ENCODE data around the gene TMEM72.

Gene TMEM72

DNA sequence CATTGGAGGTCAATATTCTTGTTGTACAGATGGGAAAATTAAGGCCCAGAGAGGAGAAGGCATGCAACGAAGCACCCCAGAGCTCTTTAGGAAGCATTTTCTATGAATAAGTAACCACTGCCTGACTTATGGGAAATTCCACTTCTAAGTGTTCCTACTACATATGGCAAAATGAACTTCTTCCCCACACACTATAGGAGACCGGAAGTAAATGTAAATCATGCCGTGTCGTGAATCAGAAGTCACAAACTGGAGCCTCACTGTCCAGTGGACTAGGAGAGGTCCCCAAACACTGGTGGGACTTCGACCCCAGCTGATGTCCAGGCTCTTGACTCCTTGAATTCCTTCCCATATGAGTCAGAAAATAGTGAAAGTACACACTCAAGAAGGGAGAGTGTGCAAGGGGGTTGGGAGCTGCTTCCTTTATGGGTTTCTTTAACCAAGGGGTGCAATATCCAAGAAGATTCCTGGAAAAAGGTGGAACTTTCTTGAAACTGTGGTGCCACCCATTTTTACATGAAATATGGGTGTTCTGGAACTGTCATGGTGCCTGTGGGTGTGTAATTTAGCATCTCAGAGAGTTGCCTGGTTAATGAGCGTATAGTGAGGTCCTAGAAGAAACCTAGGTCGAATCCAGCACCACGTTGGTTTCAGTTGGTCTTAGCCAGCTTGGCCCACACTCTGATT, 55.1 kb downstream of the TMEM72 start:
- Histone ChIP-seq H3K4me1 (ENCODE audit: control insufficient read depth, insufficient read depth, low read length) (peaks cover 76% of the 10 kb centered on the region), H3K4me3 (ENCODE audit: low read length) (peak overlapping the region; percentile 35), H3K9ac (ENCODE audit: low read length) (no peak overlapping the region), H3K27me3 (replicated peaks; ENCODE audit: control insufficient read depth, insufficient read depth, low read length) (no peaks in the 10 kb centered on the region), H3K36me3 (ENCODE audit: control insufficient read depth, insufficient read depth, low read length, severe bottlenecking) (peaks cover 19% of the 10 kb centered on the region), H3K9me3 (ENCODE audit: control insufficient read depth, low read length) (no peaks in the 10 kb centered on the region)
- no peak for DNase-seq (ENCODE audit: low read depth)

DNA sequence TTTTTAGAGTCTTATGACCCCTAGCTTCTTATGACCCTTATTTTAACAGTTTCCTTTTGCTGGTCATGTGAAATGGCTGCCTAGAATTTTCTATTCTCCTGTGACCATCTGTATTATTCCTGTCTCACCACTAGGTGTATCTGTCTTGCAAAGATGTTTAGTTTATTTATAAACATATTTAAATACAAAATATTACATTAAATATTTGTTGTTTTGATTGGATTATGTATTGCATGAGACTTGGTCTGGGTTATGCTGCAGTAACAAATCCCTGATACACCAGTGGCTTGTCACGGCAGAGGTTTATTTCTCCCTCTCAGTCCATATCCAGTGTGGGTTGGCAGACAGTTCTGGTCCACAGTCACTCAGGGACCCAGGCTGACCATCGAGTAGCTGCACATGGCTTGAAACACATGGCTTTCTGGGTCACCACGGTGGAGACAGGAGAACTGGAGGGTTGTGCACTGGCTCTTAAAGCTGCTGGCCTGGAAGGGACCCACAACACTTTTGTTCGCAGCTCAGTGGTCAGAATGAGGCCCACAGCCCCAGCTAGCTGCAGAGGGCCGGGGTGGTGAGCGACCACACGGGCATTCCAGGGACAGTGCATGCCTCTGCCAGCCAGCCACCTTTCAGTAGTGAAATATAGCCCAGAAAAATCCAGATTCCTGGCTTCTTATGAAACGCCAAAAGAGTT, 55.8 kb downstream of the TMEM72 start:
- H3K4me1 ChIP-seq (ENCODE audit: control insufficient read depth, insufficient read depth, low read length) = peaks cover 70% of the 10 kb centered on the region
- peak overlapping the region; percentile 82 for H3K9ac ChIP-seq (ENCODE audit: low read length)
- no peaks in the 10 kb centered on the region for H3K27me3 ChIP-seq (replicated peaks; ENCODE audit: control insufficient read depth, insufficient read depth, low read length)
- DNase-seq (ENCODE audit: low read depth) = peak; percentile 23
- H3K4me3 ChIP-seq (ENCODE audit: low read length) = no peak overlapping the region
- H3K36me3 ChIP-seq (ENCODE audit: control insufficient read depth, insufficient read depth, low read length, severe bottlenecking) = peaks cover 26% of the 10 kb centered on the region
- H3K9me3 ChIP-seq (ENCODE audit: control insufficient read depth, low read length) = no peaks in the 10 kb centered on the region

- peaks cover 32% of the 10 kb centered on the region for H3K36me3 ChIP-seq (ENCODE audit: control insufficient read depth, insufficient read depth, low read length, severe bottlenecking)
- peaks cover 63% of the 10 kb centered on the region for H3K4me1 ChIP-seq (ENCODE audit: control insufficient read depth, insufficient read depth, low read length)
- DNase-seq (ENCODE audit: low read depth) = no peak
- peak overlapping the region; percentile 51 for H3K4me3 ChIP-seq (ENCODE audit: low read length)
- H3K9ac ChIP-seq (ENCODE audit: low read length) = peak overlapping the region; percentile 82
- H3K9me3 ChIP-seq (ENCODE audit: control insufficient read depth, low read length) = no peaks in the 10 kb centered on the region
- H3K27me3 ChIP-seq (replicated peaks; ENCODE audit: control insufficient read depth, insufficient read depth, low read length) = no peaks in the 10 kb centered on the region
Observed at GRCh38 chr10:44967616-44968015, 56.5 kb downstream of the TMEM72 start.

GRCh38 chr10:44968091-44968490, 57.0 kb downstream of the TMEM72 start:
- Histone ChIP-seq H3K4me1 (ENCODE audit: control insufficient read depth, insufficient read depth, low read length) (peaks cover 60% of the 10 kb centered on the region), H3K4me3 (ENCODE audit: low read length) (peak overlapping the region; percentile 51), H3K9me3 (ENCODE audit: control insufficient read depth, low read length) (no peaks in the 10 kb centered on the region), H3K36me3 (ENCODE audit: control insufficient read depth, insufficient read depth, low read length, severe bottlenecking) (peaks cover 37% of the 10 kb centered on the region), H3K27me3 (replicated peaks; ENCODE audit: control insufficient read depth, insufficient read depth, low read length) (no peaks in the 10 kb centered on the region), H3K9ac (ENCODE audit: low read length) (peak overlapping the region; percentile 82)
- DNase-seq (ENCODE audit: low read depth) = peak; percentile 77

- no peak for DNase-seq (ENCODE audit: low read depth)
- Histone ChIP-seq H3K9me3 (ENCODE audit: control insufficient read depth, low read length) (no peaks in the 10 kb centered on the region), H3K36me3 (ENCODE audit: control insufficient read depth, insufficient read depth, low read length, severe bottlenecking) (peaks cover 40% of the 10 kb centered on the region), H3K9ac (ENCODE audit: low read length) (peak overlapping the region; percentile 82), H3K4me3 (ENCODE audit: low read length) (peak overlapping the region; percentile 51), H3K4me1 (ENCODE audit: control insufficient read depth, insufficient read depth, low read length) (peaks cover 60% of the 10 kb centered on the region), H3K27me3 (replicated peaks; ENCODE audit: control insufficient read depth, insufficient read depth, low read length) (no peaks in the 10 kb centered on the region)
Observed at GRCh38 chr10:44968500-44969400, 57.6 kb downstream of the TMEM72 start.

DNA sequence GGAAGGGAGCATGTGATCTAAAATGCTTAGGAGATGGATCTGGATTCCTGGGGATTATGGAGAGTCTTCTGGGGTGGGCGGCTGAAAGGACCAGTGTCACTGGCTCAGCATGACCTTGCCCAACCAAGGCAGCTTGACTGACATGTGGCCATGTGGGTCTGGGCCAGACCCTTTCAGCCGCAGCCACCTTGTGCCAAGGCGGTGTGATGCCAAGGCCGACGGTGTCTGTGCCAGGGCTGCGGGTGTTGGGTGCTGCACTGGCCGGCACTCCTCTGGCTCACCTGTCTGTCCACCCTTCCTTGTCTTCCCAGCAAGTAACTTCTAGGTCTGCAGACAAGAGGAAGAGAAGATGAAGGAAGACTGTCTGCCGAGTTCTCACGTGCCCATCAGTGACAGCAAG, 58.7 kb downstream of the TMEM72 start:
- H3K9me3 ChIP-seq (ENCODE audit: control insufficient read depth, low read length) = no peaks in the 10 kb centered on the region
- H3K36me3 ChIP-seq (ENCODE audit: control insufficient read depth, insufficient read depth, low read length, severe bottlenecking) = peaks cover 40% of the 10 kb centered on the region
- no peaks in the 10 kb centered on the region for H3K27me3 ChIP-seq (replicated peaks; ENCODE audit: control insufficient read depth, insufficient read depth, low read length)
- H3K4me3 ChIP-seq (ENCODE audit: low read length) = no peak overlapping the region
- no peak for DNase-seq (ENCODE audit: low read depth)
- peaks cover 60% of the 10 kb centered on the region for H3K4me1 ChIP-seq (ENCODE audit: control insufficient read depth, insufficient read depth, low read length)
- no peak overlapping the region for H3K9ac ChIP-seq (ENCODE audit: low read length)

DNA sequence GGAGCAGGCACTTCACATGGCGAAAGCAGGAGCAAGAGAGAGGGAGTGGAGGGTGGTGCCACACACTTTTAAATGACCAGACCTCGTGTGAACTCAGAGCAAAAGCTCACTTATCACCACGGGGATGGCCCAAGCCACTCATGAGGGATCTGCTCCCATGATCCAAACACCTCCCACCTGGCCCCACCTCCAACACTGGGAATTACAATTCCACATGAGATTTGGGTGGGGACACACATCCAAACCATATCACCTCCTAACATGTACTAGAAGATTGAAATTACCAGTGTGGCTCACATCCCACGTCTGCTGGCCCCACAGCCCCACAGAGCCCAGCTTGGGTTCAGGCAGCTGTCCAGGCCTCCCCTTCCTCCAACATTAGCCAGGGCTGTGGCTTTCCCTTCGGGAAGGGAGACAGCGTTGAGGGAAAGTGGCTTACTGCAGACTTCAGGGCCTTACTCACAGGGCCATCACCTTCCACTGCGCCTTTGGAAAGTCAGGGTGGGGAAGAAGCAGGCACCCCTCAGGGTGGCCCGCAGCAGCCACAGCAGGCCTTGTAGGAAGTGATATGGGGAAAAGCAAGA, 59.8 kb downstream of the TMEM72 start:
- no peaks in the 10 kb centered on the region for H3K9me3 ChIP-seq (ENCODE audit: control insufficient read depth, low read length)
- H3K4me1 ChIP-seq (ENCODE audit: control insufficient read depth, insufficient read depth, low read length) = peaks cover 58% of the 10 kb centered on the region
- no peaks in the 10 kb centered on the region for H3K27me3 ChIP-seq (replicated peaks; ENCODE audit: control insufficient read depth, insufficient read depth, low read length)
- H3K4me3 ChIP-seq (ENCODE audit: low read length) = no peak overlapping the region
- H3K9ac ChIP-seq (ENCODE audit: low read length) = no peak overlapping the region
- peaks cover 40% of the 10 kb centered on the region for H3K36me3 ChIP-seq (ENCODE audit: control insufficient read depth, insufficient read depth, low read length, severe bottlenecking)
- DNase-seq (ENCODE audit: low read depth) = no peak

GRCh38 chr10:44971434-44971833, 60.3 kb downstream of the TMEM72 start:
- Histone ChIP-seq H3K4me3 (ENCODE audit: low read length) (no peak overlapping the region), H3K4me1 (ENCODE audit: control insufficient read depth, insufficient read depth, low read length) (peaks cover 57% of the 10 kb centered on the region), H3K9ac (ENCODE audit: low read length) (no peak overlapping the region), H3K36me3 (ENCODE audit: control insufficient read depth, insufficient read depth, low read length, severe bottlenecking) (peaks cover 40% of the 10 kb centered on the region), H3K9me3 (ENCODE audit: control insufficient read depth, low read length) (no peaks in the 10 kb centered on the region), H3K27me3 (replicated peaks; ENCODE audit: control insufficient read depth, insufficient read depth, low read length) (no peaks in the 10 kb centered on the region)
- no peak for DNase-seq (ENCODE audit: low read depth)

DNA sequence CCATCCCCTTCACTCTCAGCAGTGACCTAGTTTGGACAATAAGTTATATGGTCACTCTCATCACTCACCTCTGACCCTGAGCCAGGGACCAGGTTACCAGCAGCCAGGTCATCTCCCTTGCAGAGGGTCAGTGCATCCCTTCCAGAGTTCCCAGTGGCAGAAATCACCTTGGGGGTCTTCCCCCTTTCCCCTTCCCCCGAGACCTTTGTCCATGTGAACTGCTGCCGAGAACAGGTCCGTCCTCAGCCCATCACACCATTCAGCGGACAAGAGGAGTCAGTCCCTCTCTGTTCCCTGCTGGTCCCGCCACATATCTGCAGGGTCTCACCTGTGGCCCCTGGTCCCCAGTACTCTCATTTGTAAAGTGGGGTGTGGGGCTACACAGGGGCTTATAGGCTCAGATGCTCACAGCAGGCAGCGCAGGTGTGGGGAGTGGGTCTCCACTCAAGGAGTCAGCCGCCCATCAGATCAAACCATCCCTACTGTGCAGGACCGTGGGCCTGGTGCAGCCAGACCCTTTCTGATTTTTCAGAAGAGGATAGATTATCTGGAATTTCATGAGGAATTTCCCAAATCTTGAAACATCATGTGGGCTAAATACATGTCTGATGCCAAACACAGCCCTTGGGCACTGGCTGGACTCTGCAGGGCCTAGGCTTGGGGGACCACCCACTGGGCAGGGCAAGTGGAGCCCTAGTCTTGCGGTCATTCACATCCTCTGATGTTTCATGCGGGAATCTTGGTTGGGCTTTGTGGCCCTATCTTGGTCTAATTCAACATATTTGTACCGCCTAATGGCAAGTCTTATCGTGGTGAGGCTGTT, 61.0 kb downstream of the TMEM72 start:
- Histone ChIP-seq H3K4me3 (ENCODE audit: low read length) (no peak overlapping the region), H3K27me3 (replicated peaks; ENCODE audit: control insufficient read depth, insufficient read depth, low read length) (no peaks in the 10 kb centered on the region), H3K36me3 (ENCODE audit: control insufficient read depth, insufficient read depth, low read length, severe bottlenecking) (peaks cover 46% of the 10 kb centered on the region), H3K9ac (ENCODE audit: low read length) (no peak overlapping the region), H3K4me1 (ENCODE audit: control insufficient read depth, insufficient read depth, low read length) (peaks cover 57% of the 10 kb centered on the region), H3K9me3 (ENCODE audit: control insufficient read depth, low read length) (no peaks in the 10 kb centered on the region)
- DNase-seq (ENCODE audit: low read depth) = no peak

DNA sequence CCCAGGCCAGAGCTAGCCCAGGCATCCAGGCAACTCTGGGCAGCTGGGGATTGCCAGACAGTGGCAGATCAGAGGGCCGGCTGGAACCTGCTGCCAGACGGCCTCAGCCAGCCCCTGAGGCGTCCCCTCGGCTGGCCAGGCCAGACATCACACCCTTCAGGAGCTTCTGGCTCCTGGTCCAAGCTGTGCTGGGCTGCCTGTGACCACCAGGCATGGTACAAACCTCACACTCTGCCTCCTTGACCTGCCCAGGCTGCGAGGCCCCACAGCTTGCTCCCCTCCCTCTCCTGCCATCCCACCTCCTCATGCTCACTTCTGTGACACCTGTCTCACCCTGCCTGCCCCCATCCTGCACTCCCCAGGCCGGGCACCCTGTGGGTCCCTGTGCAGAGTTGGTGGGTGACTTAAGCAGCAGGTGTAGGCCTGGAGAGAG, 61.8 kb downstream of the TMEM72 start:
- H3K9ac ChIP-seq (ENCODE audit: low read length) = peak overlapping the region; percentile 1
- peaks cover 57% of the 10 kb centered on the region for H3K4me1 ChIP-seq (ENCODE audit: control insufficient read depth, insufficient read depth, low read length)
- no peak overlapping the region for H3K4me3 ChIP-seq (ENCODE audit: low read length)
- no peaks in the 10 kb centered on the region for H3K27me3 ChIP-seq (replicated peaks; ENCODE audit: control insufficient read depth, insufficient read depth, low read length)
- peaks cover 46% of the 10 kb centered on the region for H3K36me3 ChIP-seq (ENCODE audit: control insufficient read depth, insufficient read depth, low read length, severe bottlenecking)
- H3K9me3 ChIP-seq (ENCODE audit: control insufficient read depth, low read length) = no peaks in the 10 kb centered on the region
- DNase-seq (ENCODE audit: low read depth) = no peak

Measured in adipocyte (in vitro differentiated cells).